Endothelial cell of umbilical vein (primary cell): ENCODE measurements around the gene RTN1.

Source experiments
- EZH2 ChIP-seq: IDR thresholded peaks from 2 replicates; pipeline ENCODE4 v1.6.1; 2012; ENCODE audit warnings: borderline replicate concordance, low read depth, mild to moderate bottlenecking, moderate library complexity, low read length, inconsistent platforms; ENCODE audit not compliant: severe bottlenecking
- GATA2 ChIP-seq: IDR thresholded peaks from 2 replicates; pipeline ENCODE4 v1.7.0; 2011; ENCODE audit warnings: low read depth, mild to moderate bottlenecking, moderate library complexity, mixed read lengths, low read length; ENCODE audit not compliant: insufficient read length, insufficient read depth
- JUN ChIP-seq: IDR thresholded peaks from 2 replicates; pipeline ENCODE4 v1.6.1; 2011; ENCODE audit warnings: borderline replicate concordance, low read depth; ENCODE audit not compliant: insufficient read length, insufficient read depth
- MAX ChIP-seq: IDR thresholded peaks from 2 replicates; pipeline ENCODE4 v1.6.1; 2011; ENCODE audit not compliant: insufficient read depth, insufficient read length
- POLR2A ChIP-seq: IDR thresholded peaks from 2 replicates; pipeline ENCODE4 v1.6.1; 2012; ENCODE audit warnings: low read depth, mild to moderate bottlenecking, control low read depth, low read length
- POLR2AphosphoS5 ChIP-seq: IDR thresholded peaks from 2 replicates; pipeline ENCODE4 v1.6.1; 2012; ENCODE audit warnings: low read depth, mild to moderate bottlenecking, control low read depth, low read length, moderate library complexity; ENCODE audit not compliant: insufficient read depth
- TF ChIP-seq, protein P1 (sequence below), 2 donors: IDR thresholded peaks; 1 replicate in 1 of 2; 2 replicates in 1 of 2; pipeline ENCODE4 v1.5.1; 2011; ENCODE audit warnings: low read length in 2 of 2, mild to moderate bottlenecking in 2 of 2, moderate library complexity in 2 of 2, control low read depth in 1 of 2, inconsistent platforms in 1 of 2, low read depth in 1 of 2; ENCODE audit not compliant: insufficient read depth in 1 of 2; ENCODE audit errors: extremely low read depth in 1 of 2

GRCh38 chr14:59679872-59680271 is 190.7 kb downstream of the RTN1 start:
- TF ChIP-seq EZH2 (no peak), POLR2A (no peak), POLR2AphosphoS5 (no peak), MAX (no peak), JUN (no peak), GATA2 (no peak)
- TF ChIP-seq, protein P1, sequence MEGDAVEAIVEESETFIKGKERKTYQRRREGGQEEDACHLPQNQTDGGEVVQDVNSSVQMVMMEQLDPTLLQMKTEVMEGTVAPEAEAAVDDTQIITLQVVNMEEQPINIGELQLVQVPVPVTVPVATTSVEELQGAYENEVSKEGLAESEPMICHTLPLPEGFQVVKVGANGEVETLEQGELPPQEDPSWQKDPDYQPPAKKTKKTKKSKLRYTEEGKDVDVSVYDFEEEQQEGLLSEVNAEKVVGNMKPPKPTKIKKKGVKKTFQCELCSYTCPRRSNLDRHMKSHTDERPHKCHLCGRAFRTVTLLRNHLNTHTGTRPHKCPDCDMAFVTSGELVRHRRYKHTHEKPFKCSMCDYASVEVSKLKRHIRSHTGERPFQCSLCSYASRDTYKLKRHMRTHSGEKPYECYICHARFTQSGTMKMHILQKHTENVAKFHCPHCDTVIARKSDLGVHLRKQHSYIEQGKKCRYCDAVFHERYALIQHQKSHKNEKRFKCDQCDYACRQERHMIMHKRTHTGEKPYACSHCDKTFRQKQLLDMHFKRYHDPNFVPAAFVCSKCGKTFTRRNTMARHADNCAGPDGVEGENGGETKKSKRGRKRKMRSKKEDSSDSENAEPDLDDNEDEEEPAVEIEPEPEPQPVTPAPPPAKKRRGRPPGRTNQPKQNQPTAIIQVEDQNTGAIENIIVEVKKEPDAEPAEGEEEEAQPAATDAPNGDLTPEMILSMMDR (IDR thresholded peaks at IDR 0.05; ENCODE audit: extremely low read depth in 1 of 2, insufficient read depth in 1 of 2, low read depth in 1 of 2, low read length in 2 of 2): no peak
